Fibroblast of lung (primary cell): Measurements from ENCODE around the gene ANKRD40CL.

Source experiments
- EZH2 ChIP-seq: IDR thresholded peaks from 2 replicates; pipeline ENCODE4 v1.5.1; 2012; ENCODE audit warnings: low read length, control low read depth, mild to moderate bottlenecking; ENCODE audit errors: missing control alignments
- TF ChIP-seq, protein P1 (sequence below), 2 donors: IDR thresholded peaks in 1 of 2; conservative IDR thresholded peaks in 1 of 2; 1 replicate in 1 of 2; 2 replicates in 1 of 2; pipeline ENCODE4 v1.5.1; 2011 to 2012; ENCODE audit warnings: low read length in 2 of 2, control low read depth in 1 of 2, inconsistent platforms in 1 of 2, low read depth in 1 of 2, mild to moderate bottlenecking in 1 of 2

DNA sequence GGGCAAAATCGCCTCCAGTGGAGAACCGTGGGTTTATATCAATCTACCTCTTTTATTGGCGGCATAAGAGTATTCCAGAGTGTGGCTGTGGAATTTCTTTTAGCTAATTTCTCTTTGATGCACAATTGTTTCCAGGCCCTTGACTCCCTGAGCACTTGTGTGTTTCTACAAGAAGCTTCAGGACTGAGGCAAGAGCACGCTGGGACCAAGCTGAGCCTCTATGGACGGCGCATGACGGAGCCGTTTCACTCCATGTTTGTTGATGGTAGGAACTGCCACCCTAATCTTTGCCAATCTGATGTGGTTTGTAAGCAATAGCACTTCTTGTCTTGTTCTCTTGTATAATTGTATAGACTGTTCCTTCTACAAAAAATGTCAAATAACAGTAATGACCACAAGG lies 11.2 kb upstream of the ANKRD40CL start:
- TF ChIP-seq, protein P1, sequence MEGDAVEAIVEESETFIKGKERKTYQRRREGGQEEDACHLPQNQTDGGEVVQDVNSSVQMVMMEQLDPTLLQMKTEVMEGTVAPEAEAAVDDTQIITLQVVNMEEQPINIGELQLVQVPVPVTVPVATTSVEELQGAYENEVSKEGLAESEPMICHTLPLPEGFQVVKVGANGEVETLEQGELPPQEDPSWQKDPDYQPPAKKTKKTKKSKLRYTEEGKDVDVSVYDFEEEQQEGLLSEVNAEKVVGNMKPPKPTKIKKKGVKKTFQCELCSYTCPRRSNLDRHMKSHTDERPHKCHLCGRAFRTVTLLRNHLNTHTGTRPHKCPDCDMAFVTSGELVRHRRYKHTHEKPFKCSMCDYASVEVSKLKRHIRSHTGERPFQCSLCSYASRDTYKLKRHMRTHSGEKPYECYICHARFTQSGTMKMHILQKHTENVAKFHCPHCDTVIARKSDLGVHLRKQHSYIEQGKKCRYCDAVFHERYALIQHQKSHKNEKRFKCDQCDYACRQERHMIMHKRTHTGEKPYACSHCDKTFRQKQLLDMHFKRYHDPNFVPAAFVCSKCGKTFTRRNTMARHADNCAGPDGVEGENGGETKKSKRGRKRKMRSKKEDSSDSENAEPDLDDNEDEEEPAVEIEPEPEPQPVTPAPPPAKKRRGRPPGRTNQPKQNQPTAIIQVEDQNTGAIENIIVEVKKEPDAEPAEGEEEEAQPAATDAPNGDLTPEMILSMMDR (conservative IDR thresholded peaks at IDR 0.05 in 1 of 2, IDR thresholded peaks at IDR 0.05 in 1 of 2; ENCODE audit: low read depth in 1 of 2, low read length in 2 of 2), result no peak
- no peak for TF ChIP-seq EZH2
